Measurements from ENCODE around the gene INHBC.
A peak's percentile ranks its signal among the peaks of the same experiment; 100 is the strongest.

INHBC gene

GRCh38 chr12:57467212-57467874 lies 32.8 kb downstream of the INHBC start:
- DNase-seq (ENCODE audit: low read depth in 4 of 4, low spot score in 1 of 4) = no peak

GRCh38 chr12:57467915-57468314 lies 33.3 kb downstream of the INHBC start:
- no peak for DNase-seq (ENCODE audit: low read depth in 4 of 4, low spot score in 1 of 4)

- DNase-seq (ENCODE audit: low read depth in 4 of 4, low spot score in 1 of 4) = no peak
Measured at GRCh38 chr12:57469296-57470164, 34.9 kb downstream of the INHBC start.

- DNase-seq (ENCODE audit: low read depth in 4 of 4, low spot score in 1 of 4) = no peak
Measured at GRCh38 chr12:57470286-57470969, 35.8 kb downstream of the INHBC start.

GRCh38 chr12:57470970-57471656 lies 36.5 kb downstream of the INHBC start:
- no peak for DNase-seq (ENCODE audit: low read depth in 4 of 4, low spot score in 1 of 4)

- DNase-seq (ENCODE audit: low read depth in 4 of 4, low spot score in 1 of 4) = no peak
Measured at GRCh38 chr12:57471661-57472060, 37.1 kb downstream of the INHBC start.

GRCh38 chr12:57472391-57472790 lies 37.8 kb downstream of the INHBC start:
- no peak for DNase-seq (ENCODE audit: low read depth in 4 of 4, low spot score in 1 of 4)

- DNase-seq (ENCODE audit: low read depth in 4 of 4, low spot score in 1 of 4) = no peak
Measured at GRCh38 chr12:57473392-57473791, 38.8 kb downstream of the INHBC start.

GRCh38 chr12:57473886-57474285 lies 39.3 kb downstream of the INHBC start:
- no peak for DNase-seq (ENCODE audit: low read depth in 4 of 4, low spot score in 1 of 4)

- DNase-seq (ENCODE audit: low read depth in 4 of 4, low spot score in 1 of 4) = no peak
Measured at GRCh38 chr12:57474430-57474829, 39.8 kb downstream of the INHBC start.

- no peak for DNase-seq (ENCODE audit: low read depth in 4 of 4, low spot score in 1 of 4)
Measured at GRCh38 chr12:57474862-57475261, 40.3 kb downstream of the INHBC start.

GRCh38 chr12:57475271-57476161 lies 40.9 kb downstream of the INHBC start:
- no peak for DNase-seq (ENCODE audit: low read depth in 4 of 4, low spot score in 1 of 4)

- peak; percentile 57 to 74 (median 61) for DNase-seq (ENCODE audit: low read depth in 4 of 4, low spot score in 1 of 4)
Measured at GRCh38 chr12:57476162-57476992, 41.8 kb downstream of the INHBC start.

- no peak for DNase-seq (ENCODE audit: low read depth in 4 of 4, low spot score in 1 of 4)
Measured at GRCh38 chr12:57476993-57477709, 42.6 kb downstream of the INHBC start.

- DNase-seq (ENCODE audit: low read depth in 4 of 4, low spot score in 1 of 4) = no peak
Measured at GRCh38 chr12:57477710-57478681, 43.4 kb downstream of the INHBC start.

- DNase-seq (ENCODE audit: low read depth in 4 of 4, low spot score in 1 of 4) = no peak
Measured at GRCh38 chr12:57479043-57479375, 44.4 kb downstream of the INHBC start.

GRCh38 chr12:57479376-57480115 lies 45.0 kb downstream of the INHBC start, which contains the start of gene ARHGAP9:
ARHGAP9 (minus strand) TSS chr12:57479866; CDS start chr12:57479406, 460 bp downstream.
- DNase-seq (ENCODE audit: low read depth in 4 of 4, low spot score in 1 of 4) = no peak
